Neural crest cell (in vitro differentiated cells): ENCODE data around the gene EDEM2. TPM values are rescaled to one million over a fixed set of nuclear protein-coding genes. Genes with fewer than 3 reads are reported as not detected.

Experiments
- DNase-seq: peaks from one replicate; pipeline ENCODE4 v3.0.0; 2021; ENCODE audit warnings: low read depth, mixed read lengths, low spot score
- H3K27ac Mint-ChIP-seq: one replicate; pipeline ENCODE4 v1.8.0; 2021; ENCODE audit warnings: mild to moderate bottlenecking, mixed read lengths; ENCODE audit not compliant: unreplicated experiment
- H3K27me3 Mint-ChIP-seq: 2 replicates; pipeline ENCODE4 v1.8.0; 2021; ENCODE audit warnings: low read depth, mild to moderate bottlenecking, mixed read lengths
- H3K36me3 Mint-ChIP-seq: 2 replicates; pipeline ENCODE4 v1.8.0; 2021; ENCODE audit warnings: low read depth, mild to moderate bottlenecking, mixed read lengths
- H3K4me1 Mint-ChIP-seq: 2 replicates; pipeline ENCODE4 v1.8.0; 2021; ENCODE audit warnings: mixed read lengths
- H3K4me3 Mint-ChIP-seq: one replicate; pipeline ENCODE4 v1.8.0; 2021; ENCODE audit warnings: mild to moderate bottlenecking, mixed read lengths
- H3K9me3 Mint-ChIP-seq: 2 replicates; pipeline ENCODE4 v1.8.0; 2021; ENCODE audit warnings: mixed read lengths
- total RNA-seq: library from RNA; stranded (reverse); gene quantifications from 2 replicates; pipeline ENCODE4 v1.2.1, GENCODE V29; 2021
- TF ChIP-seq, protein P1 (sequence below): fragments of 200-600 bp; sonication (generic); conservative IDR thresholded peaks from 2 replicates; pipeline ENCODE4 v1.5.0; 2021; ENCODE audit warnings: antibody characterized with exemption, mild to moderate bottlenecking

EDEM2 gene
- total RNA-seq, 1 donor from 2014 or later = 17.9 TPM

DNA sequence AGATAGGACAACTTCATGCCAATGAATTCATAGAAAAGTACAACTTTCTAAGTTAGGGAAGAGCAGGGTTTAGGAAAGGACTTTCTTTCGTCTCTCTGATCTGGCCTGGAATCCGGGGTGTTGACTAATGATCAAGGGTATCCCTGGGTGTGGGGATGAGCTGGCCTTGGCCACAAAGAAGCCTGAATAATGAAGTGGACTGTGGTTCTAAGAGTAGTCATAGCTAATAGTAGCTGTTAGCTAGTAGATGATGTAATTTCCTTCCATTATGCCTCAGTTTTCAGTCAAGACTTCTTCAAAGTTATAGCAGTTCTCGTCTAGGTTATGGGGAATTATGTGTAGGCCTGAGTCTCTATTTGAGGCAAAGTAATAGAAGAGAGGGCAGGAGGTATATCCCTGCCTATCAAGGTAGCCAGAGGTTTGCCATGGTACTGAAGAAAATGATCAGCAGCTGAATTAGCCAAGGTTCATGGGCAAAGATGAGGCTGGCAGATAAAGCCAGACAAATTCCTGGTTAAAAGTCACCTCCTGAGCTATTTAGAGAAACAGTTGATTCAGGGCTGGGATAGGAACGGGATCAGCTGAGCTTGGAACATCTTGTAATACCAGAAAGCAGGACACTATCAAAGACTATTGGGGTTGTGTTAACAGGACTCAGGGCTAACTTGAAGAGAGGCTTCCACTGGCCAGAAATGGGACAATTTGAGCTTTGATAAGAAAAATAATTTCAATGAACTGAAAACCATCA, 35.8 kb downstream of the EDEM2 start:
- Mint-ChIP-seq H3K27ac (no peak overlapping the region), H3K4me3 (no peak overlapping the region), H3K27me3 (no peaks in the 10 kb centered on the region), H3K4me1 (no peaks in the 10 kb centered on the region), H3K9me3 (no peaks in the 10 kb centered on the region), H3K36me3 (peaks cover 4% of the 10 kb centered on the region)
- TF ChIP-seq, protein P1, sequence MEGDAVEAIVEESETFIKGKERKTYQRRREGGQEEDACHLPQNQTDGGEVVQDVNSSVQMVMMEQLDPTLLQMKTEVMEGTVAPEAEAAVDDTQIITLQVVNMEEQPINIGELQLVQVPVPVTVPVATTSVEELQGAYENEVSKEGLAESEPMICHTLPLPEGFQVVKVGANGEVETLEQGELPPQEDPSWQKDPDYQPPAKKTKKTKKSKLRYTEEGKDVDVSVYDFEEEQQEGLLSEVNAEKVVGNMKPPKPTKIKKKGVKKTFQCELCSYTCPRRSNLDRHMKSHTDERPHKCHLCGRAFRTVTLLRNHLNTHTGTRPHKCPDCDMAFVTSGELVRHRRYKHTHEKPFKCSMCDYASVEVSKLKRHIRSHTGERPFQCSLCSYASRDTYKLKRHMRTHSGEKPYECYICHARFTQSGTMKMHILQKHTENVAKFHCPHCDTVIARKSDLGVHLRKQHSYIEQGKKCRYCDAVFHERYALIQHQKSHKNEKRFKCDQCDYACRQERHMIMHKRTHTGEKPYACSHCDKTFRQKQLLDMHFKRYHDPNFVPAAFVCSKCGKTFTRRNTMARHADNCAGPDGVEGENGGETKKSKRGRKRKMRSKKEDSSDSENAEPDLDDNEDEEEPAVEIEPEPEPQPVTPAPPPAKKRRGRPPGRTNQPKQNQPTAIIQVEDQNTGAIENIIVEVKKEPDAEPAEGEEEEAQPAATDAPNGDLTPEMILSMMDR = no peak
- no peak for DNase-seq

- Mint-ChIP-seq H3K9me3 (no peaks in the 10 kb centered on the region), H3K4me3 (no peak overlapping the region), H3K4me1 (no peaks in the 10 kb centered on the region), H3K27ac (no peak overlapping the region), H3K36me3 (no peaks in the 10 kb centered on the region), H3K27me3 (peaks cover 2% of the 10 kb centered on the region)
- no peak for DNase-seq
- TF ChIP-seq, protein P1 = no peak
Measured at GRCh38 chr20:35108921-35109320, 38.2 kb downstream of the EDEM2 start.

GRCh38 chr20:35106827-35107380, 40.2 kb downstream of the EDEM2 start:
- TF ChIP-seq, protein P1 = no peak
- DNase-seq = no peak
- no peaks in the 10 kb centered on the region for H3K36me3 Mint-ChIP-seq
- H3K27ac Mint-ChIP-seq = no peak overlapping the region
- peaks cover 15% of the 10 kb centered on the region for H3K27me3 Mint-ChIP-seq
- no peaks in the 10 kb centered on the region for H3K9me3 Mint-ChIP-seq
- no peak overlapping the region for H3K4me3 Mint-ChIP-seq
- H3K4me1 Mint-ChIP-seq = no peaks in the 10 kb centered on the region

DNA sequence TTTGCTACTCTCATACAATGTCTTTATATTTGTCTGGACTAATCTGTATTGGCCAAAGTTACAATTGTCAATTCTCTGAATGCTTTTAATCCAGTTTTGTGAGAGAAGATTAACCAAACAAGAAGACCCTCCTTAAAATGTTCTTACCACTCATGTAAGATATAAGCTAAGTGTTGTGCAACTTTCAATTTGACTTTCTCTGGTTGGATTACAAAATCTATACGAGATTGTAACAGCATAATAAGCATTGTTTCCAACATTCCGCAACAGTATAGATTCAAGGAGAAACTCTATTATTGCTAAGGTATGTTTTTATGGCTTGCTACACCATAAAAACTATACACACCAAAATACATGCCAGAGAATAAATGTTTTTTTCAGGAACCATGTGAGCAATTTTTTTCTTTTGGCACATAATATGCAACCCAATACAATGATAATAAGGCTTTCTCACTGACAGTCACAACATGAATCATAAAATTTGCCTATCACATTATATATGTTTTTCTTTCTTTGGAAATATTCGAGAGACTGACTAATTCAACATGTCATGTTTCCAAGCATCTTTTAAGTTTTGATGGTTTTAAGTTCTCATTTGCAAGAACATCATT, 42.3 kb downstream of the EDEM2 start:
- peaks cover 23% of the 10 kb centered on the region for H3K27me3 Mint-ChIP-seq
- H3K27ac Mint-ChIP-seq = no peak overlapping the region
- no peaks in the 10 kb centered on the region for H3K36me3 Mint-ChIP-seq
- H3K4me3 Mint-ChIP-seq = no peak overlapping the region
- no peaks in the 10 kb centered on the region for H3K9me3 Mint-ChIP-seq
- no peaks in the 10 kb centered on the region for H3K4me1 Mint-ChIP-seq
- TF ChIP-seq, protein P1 = no peak
- DNase-seq = no peak

DNA sequence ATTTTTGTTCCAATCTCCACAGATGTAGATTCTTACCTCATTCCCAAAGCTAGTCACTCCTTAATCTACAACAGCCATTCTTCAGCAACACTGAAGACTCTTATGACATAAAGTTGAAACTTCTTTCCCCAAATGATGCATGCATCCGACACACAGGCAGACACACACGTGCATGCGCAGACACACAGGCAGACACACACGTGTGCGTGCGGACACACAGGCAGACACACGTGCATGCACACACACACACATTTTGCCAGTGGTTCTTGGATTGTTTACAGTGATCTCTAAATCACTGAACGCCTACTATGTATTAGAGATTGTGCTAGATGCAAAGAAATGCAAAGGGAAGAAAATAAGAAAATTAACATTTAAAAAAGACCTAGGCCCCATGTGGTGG, 45.5 kb downstream of the EDEM2 start:
- Mint-ChIP-seq H3K4me1 (no peaks in the 10 kb centered on the region), H3K4me3 (no peak overlapping the region), H3K27me3 (peaks cover 25% of the 10 kb centered on the region), H3K9me3 (peaks cover 6% of the 10 kb centered on the region), H3K36me3 (no peaks in the 10 kb centered on the region), H3K27ac (no peak overlapping the region)
- TF ChIP-seq, protein P1 = no peak
- no peak for DNase-seq
